ENCODE results near the gene APOC3. TPM values are rescaled to one million over a fixed set of nuclear protein-coding genes. Genes with fewer than 3 reads are reported as not detected.

Gene APOC3
- total and polyA plus RNA-seq, 4 donors, result 0.14 to 2.3 TPM; not detected in 2

DNA sequence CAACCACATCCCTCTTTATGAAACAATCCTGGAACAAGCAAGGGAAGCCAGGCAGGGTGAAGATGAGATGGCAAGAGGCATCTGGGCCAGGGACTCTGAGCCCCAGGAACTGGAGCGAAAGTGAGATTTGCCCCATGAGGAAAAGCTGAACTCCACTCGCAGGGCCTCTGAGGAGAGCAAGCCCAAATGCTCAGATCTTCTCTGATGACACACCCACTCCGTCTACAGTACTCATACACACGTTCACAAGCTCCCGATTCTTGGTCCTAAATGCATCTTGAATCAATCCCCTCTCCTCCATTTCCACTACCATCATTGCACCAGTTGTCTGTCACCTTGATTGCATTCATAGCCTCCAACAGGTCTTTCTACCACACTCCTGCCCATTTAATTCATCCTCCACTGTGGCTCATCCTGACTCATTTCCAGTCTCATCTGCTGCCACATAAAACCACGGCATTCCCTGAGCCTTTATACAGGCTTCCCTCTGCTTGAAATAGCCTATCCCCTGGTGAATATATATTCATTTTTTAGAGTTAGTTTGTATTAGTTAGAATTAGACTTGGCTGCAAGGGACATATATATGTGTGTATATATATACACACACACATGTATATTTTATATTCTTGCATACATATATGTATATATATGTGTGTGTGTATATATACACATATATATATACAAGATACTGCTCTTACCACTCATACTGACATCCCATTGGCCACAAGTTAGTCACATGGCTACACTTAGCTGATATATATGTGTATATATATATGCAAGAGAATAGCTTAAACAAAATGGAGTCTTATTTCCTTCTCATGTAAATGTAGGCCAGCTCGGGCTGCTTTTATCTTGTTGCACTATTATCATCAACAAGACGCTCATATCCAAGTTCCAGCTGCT, 36.6 kb upstream of the APOC3 start:
- no peak overlapping the region for H3K9ac ChIP-seq (ENCODE audit: insufficient read depth in 1 of 2, low read length in 2 of 2)

DNA sequence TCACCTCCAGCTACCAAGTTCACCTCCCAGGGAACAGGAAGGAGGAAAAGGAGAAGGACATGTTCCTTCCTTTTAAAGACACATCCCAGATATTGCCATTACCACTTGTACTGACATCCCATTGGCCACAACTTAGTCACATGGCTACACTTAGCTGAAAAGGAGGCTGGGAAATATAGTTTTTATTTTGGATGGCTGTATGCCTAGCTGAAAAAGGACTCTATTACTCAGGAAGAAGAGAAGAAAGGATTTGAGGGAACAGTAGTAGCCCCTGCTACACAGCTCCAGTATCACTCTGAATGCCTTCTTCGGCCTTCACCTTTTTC, 36.0 kb upstream of the APOC3 start:
- 100% methylated on average over 1 of the region's 1 CpG for WGBS, 2 donors
- ATAC-seq (ENCODE audit: insufficient read depth, low FRiP score) (no peak), DNase-seq (no peak)
- Histone ChIP-seq H3K4me3 (no peak overlapping the region), H3K27me3 (ENCODE audit: control insufficient read depth in 3 of 3, insufficient read depth in 3 of 3, low read length in 2 of 3) (peaks cover 0 to 2% (median 0%) of the 10 kb centered on the region in 3 donors), H3K36me3 (ENCODE audit: control insufficient read depth in 4 of 4, insufficient read depth in 4 of 4, low read length in 4 of 4) (no peaks in the 10 kb centered on the region), H3K9me3 (ENCODE audit: control insufficient read depth in 4 of 4, insufficient read depth in 3 of 4, low read length in 3 of 4) (no peaks in the 10 kb centered on the region), H3K4me1 (ENCODE audit: control insufficient read depth in 5 of 5, insufficient read depth in 5 of 5, low read length in 5 of 5) (peaks cover 0 to 16% (median 0%) of the 10 kb centered on the region in 5 donors), H3K27ac (ENCODE audit: low read depth in 1 of 2, low read length in 1 of 2) (no peak overlapping the region), H3K9ac (ENCODE audit: insufficient read depth in 1 of 2, low read length in 2 of 2) (no peak overlapping the region)
- TF ChIP-seq, protein P1, sequence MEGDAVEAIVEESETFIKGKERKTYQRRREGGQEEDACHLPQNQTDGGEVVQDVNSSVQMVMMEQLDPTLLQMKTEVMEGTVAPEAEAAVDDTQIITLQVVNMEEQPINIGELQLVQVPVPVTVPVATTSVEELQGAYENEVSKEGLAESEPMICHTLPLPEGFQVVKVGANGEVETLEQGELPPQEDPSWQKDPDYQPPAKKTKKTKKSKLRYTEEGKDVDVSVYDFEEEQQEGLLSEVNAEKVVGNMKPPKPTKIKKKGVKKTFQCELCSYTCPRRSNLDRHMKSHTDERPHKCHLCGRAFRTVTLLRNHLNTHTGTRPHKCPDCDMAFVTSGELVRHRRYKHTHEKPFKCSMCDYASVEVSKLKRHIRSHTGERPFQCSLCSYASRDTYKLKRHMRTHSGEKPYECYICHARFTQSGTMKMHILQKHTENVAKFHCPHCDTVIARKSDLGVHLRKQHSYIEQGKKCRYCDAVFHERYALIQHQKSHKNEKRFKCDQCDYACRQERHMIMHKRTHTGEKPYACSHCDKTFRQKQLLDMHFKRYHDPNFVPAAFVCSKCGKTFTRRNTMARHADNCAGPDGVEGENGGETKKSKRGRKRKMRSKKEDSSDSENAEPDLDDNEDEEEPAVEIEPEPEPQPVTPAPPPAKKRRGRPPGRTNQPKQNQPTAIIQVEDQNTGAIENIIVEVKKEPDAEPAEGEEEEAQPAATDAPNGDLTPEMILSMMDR (IDR thresholded peaks at IDR 0.05; ENCODE audit: control extremely low read depth, extremely low read depth), result no peak

More for the DNA sequence above, 36.6 kb upstream of the APOC3 start:
- no peak overlapping the region for H3K27ac ChIP-seq (ENCODE audit: low read depth in 1 of 2, low read length in 1 of 2)
- DNase-seq (no peak), ATAC-seq (ENCODE audit: insufficient read depth, low FRiP score) (no peak)
- TF ChIP-seq, protein P1 (IDR thresholded peaks at IDR 0.05; ENCODE audit: control extremely low read depth, extremely low read depth), result no peak
- 78 to 89% methylated on average over 8 of the region's 8 CpGs for WGBS, 2 donors
- H3K36me3 ChIP-seq (ENCODE audit: control insufficient read depth in 4 of 4, insufficient read depth in 4 of 4, low read length in 4 of 4), result no peaks in the 10 kb centered on the region
- H3K27me3 ChIP-seq (ENCODE audit: control insufficient read depth in 3 of 3, insufficient read depth in 3 of 3, low read length in 2 of 3), result peaks cover 0 to 2% (median 0%) of the 10 kb centered on the region in 3 donors
- H3K4me1 ChIP-seq (ENCODE audit: control insufficient read depth in 5 of 5, insufficient read depth in 5 of 5, low read length in 5 of 5), result peaks cover 0 to 22% (median 3%) of the 10 kb centered on the region in 5 donors
- no peaks in the 10 kb centered on the region for H3K9me3 ChIP-seq (ENCODE audit: control insufficient read depth in 4 of 4, insufficient read depth in 3 of 4, low read length in 3 of 4)
- no peak overlapping the region for H3K4me3 ChIP-seq

DNA sequence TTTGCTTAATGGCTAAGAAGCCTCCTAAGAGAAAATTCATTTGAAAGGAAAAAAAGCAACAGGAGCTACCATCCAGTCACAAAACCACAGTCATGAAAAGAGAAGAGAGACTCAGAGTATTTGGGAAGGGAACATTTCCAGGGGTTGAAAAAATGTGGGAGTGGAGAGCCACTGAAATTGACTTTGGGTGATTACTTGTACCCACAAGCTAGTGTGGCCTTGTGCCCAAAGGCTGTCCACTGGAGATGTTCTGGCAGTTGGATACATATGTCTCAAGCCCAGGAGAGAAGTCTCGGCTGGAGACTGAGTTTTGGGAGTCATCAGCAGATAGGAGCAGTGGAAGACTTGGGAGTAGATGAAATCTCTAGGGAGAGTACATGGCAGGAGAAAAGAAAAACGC, 34.9 kb upstream of the APOC3 start:
- Histone ChIP-seq H3K27me3 (ENCODE audit: control insufficient read depth in 3 of 3, insufficient read depth in 3 of 3, low read length in 2 of 3) (peaks cover 0 to 2% (median 0%) of the 10 kb centered on the region in 3 donors), H3K36me3 (ENCODE audit: control insufficient read depth in 4 of 4, insufficient read depth in 4 of 4, low read length in 4 of 4) (no peaks in the 10 kb centered on the region), H3K9me3 (ENCODE audit: control insufficient read depth in 4 of 4, insufficient read depth in 3 of 4, low read length in 3 of 4) (no peaks in the 10 kb centered on the region), H3K9ac (ENCODE audit: insufficient read depth in 1 of 2, low read length in 2 of 2) (no peak overlapping the region), H3K4me3 (no peak overlapping the region), H3K4me1 (ENCODE audit: control insufficient read depth in 5 of 5, insufficient read depth in 5 of 5, low read length in 5 of 5) (peaks cover 0 to 15% (median 0%) of the 10 kb centered on the region in 5 donors), H3K27ac (ENCODE audit: low read depth in 1 of 2, low read length in 1 of 2) (no peak overlapping the region)
- TF ChIP-seq, protein P1 (IDR thresholded peaks at IDR 0.05; ENCODE audit: control extremely low read depth, extremely low read depth), result no peak
- DNase-seq (no peak), ATAC-seq (ENCODE audit: insufficient read depth, low FRiP score) (no peak)
- 85 to 96% methylated on average over 2 of the region's 2 CpGs for WGBS, 2 donors

Measured in lung (tissue), 12 donors.